ENCODE data around the gene TMIGD3.
A peak's percentile ranks its signal among the peaks of the same experiment; 100 is the strongest.

The TMIGD3 gene

GRCh38 chr1:111474521-111474920 lies 28.9 kb downstream of the TMIGD3 start:
- no peak for ATAC-seq

DNA sequence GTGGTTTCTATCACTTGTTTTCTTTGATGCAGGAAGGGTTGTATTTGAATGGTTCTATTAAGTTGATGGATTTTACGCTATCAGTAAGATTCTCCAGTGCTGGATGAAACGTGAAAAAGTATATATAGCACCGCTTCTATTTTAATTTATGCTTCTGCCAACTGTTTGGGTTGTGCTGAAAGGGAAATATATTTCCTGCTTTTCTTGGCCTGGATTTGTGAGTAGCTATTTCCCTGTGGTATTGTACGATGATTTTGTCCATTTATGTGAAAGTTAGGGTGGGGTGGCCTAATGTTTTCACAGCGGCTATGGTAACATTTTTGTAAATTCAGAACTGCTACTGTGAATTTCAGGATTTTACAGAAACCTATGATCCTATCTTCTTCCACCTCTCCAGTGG lies 29.3 kb downstream of the TMIGD3 start:
- no peak for ATAC-seq

GRCh38 chr1:111471538-111471937 lies 31.9 kb downstream of the TMIGD3 start:
- no peak for ATAC-seq

GRCh38 chr1:111471012-111471411 lies 32.4 kb downstream of the TMIGD3 start:
- peak; percentile 78 to 81 for ATAC-seq

DNA sequence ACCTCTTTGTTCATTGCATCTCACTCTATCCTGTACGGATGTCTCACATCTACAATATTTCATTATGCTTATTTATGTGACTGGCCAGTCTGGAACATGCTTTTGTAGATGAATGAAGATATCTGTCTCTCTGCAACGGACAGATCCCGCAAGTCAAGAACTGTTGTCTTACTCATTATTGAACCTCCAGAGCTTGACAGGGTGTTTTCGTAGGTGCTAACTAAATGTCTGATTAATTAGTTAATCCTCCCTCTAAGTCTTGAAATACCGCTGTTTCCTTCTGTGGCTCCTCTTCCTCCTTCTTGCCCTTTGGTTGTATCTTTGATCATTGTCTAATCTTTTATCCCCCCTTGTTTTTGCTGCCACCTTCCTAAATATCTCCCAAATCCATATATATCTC lies 32.8 kb downstream of the TMIGD3 start:
- peak in 1 of 2 donors; percentile 29 for ATAC-seq

GRCh38 chr1:111469539-111469938 lies 33.9 kb downstream of the TMIGD3 start:
- no peak for ATAC-seq

DNA sequence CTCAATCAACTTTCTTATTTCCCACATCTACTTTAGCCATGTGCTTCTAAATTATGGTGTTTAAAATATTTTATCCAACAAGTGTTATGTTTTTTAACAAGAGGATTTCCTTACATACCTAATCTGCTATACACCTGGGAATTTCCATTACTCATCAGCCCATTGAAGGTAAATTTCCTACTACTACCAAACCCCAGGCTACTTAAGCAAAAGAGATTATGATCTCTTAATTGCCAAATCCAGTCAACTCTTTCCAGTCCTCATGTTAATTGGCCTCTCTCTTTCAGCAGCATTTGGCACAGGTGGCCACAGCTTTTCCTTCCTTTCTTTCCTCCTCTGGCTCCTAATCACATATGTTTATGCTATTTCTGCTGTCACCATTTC lies 34.7 kb downstream of the TMIGD3 start:
- ATAC-seq = no peak

DNA sequence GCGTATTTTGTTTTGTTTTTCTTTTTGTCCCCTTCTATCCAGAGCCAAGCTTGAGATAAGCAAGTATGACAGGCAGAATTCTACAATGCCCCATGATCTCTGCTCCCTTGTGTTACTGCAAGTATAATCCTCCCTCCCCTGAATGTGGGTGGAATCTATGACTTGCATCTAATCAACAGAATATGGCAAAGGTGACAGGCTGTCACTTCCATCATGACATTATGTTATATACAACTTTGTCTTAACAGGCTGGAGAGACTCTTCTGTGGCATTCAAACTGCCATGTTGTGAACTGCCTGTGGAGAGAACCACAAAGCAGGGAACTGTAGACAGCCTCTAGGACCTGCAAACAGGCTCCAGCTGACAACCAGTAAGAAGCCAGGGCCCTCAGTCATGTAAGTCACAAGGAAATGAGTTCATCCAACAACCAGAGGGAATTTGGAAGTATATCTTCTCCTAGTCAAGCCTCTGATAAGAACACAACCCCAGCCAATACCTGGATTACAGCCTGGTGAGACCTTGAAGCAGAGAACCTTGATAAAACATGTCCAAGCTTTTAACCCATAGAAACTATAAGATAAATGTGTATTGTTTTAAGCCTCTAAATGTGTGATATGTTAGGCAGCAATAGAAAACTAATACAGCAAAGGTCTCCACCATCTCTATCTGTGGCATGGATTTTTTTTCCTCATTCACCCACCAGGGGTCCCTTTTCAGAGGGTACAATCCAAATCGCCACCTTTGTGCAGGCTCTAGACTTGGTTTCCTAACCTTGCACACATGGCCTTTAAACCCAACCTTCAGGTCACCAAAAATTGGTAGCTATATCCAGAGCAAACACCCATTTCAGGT lies 35.3 kb downstream of the TMIGD3 start:
- ATAC-seq = no peak

DNA sequence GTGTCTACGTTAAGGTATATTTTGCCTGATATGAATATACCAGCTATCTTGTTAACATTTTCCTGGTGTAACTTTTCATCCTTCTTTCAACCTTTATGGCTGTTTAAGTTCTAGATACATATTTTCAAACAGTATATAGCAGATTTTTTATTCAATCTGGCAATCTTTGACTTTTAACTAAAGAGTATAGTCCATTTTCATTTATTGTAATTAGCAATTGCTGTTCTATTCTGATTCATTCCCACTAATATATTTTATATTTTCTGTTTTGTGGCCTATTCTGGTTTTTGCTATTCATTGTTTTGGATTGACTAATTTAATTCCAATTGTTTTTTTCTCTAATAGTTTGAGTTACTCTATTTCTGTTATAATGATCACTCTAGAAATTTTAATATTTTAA lies 37.0 kb downstream of the TMIGD3 start:
- ATAC-seq = no peak

DNA sequence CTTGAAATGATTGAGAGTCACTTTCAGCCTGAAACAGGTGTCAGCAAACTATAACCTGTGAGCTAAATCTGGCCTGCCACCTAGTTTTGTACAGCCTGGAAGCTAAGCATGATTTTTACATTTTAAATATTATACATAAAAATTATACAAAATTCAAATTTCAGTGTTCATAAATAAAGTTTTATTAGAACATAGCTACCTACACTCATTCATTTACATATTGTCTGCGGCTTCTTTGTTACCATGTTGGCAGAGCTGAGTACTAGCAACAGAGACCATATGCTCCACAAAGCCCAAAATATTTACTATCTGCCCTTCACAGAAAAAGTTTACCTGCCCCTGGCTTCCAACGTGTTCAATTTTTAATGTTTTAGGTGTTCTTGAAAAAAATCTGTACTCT lies 37.7 kb downstream of the TMIGD3 start:
- no peak for ATAC-seq

DNA sequence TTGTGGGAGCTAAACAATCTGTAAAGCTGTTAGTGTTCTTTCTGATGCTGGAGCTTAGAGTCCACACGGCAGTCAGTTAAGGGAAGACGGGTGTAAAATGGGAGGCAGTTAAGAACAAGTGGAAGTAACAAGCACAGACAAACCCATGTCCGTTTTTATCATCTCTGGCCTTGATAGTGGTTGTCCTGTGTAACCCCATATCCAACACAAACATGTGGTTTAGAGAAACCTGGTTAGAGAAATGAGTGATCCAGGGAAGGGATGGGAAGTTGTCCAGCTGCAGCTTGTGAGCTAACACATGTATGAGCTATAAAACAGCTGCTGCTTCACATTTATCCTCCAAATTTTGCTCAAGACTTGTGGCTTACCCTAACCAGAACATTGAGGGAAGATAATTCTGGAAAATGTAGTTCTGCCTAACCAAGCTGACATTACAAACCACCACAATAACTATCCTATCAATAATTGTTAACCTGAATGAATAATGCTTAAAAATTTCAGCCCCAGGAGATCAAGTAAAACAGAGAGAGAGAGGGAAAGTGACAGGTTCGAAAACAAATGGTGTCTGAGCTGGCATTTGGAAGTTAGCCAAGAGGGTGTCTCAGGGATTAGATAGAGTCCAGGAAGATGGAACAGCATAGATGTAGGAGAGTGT lies 40.3 kb downstream of the TMIGD3 start:
- ATAC-seq = no peak

DNA sequence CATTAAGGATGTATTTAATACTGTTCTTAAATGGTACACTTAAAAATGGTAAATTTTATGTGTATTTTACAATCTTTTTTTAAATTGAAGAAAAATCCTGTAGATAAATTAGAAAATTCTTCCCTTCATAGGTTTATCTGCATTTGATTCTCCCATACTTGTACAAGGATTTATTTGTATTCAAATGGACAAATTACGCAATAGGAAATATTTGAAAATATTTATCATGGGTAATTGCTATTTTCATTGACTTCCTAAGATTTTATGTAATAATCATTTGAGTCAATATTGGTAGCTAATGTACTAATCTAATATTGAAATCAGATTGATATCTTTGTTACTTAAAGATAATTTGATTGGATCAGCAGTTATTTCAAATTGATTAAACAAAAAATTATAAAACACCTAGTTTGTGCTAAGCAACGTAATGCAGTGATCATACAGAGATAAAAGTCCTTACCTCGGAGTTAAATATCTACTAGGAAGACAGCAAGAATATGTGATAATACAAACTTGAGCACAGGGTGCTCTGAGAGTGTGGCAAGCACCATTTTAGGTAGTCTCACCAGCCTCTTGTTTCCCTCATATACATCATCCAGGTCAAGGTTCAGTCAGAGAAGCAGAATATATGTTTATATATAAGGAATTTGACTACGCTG lies 40.9 kb downstream of the TMIGD3 start:
- no peak for ATAC-seq

GRCh38 chr1:111461765-111462164 lies 41.7 kb downstream of the TMIGD3 start:
- no peak for ATAC-seq

DNA sequence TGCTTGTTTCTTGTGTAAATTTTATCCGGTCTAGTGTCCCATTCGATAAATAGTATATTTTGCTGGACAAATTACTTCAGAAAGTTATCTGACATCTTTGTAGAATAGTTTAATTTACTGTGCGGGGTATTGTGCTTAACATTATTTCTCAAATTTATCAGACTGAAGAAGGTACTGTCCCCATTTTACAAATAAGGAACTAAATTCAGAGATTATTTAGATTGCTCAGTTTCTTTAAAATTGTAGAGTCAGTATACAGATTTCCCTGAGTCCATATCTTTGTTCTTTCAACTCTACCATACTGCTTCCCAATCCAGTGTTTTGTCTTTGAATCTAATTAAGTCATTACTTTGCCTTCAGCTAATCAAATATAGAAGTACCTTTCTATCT lies 47.8 kb downstream of the TMIGD3 start:
- no peak for ATAC-seq

GRCh38 chr1:111454859-111455641 lies 48.4 kb downstream of the TMIGD3 start:
- peak; percentile 79 for ATAC-seq

DNA sequence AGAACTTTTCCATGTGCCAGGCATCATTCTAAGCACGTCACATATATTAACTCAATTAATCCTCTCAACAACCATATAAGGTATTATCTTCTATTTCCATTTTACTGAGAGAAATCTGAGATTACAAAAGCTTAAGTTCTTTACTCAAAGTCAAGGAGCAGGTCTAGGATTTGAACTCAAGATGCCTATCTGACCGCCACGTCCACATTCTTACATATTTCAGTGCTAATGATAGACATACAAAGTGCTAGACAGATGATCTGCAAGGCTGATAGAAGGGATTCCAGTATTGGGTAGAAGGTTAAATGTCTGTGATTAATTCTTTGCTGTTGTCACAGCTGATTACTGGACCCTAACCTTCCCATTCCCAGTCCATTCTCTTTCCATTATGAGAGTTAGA lies 49.7 kb downstream of the TMIGD3 start:
- ATAC-seq = no peak

DNA sequence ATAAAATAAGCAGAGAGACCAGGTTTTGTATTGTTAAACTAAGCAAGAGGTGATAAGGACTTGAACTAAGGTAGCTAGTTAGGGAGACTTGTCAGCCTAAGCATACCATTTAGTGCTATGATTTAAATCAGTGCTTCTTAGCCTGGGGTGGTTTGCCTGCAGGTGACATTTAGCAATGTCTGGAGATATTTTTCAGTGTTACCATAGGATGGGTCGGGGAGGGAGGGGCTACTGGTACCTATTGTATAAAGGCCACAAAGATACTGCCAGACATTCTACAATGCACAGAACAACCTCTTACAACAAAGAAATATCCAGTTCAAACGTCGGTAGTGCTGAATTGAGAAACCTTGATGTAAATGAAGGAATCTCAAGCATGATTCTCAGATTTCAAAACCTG lies 50.9 kb downstream of the TMIGD3 start:
- no peak for ATAC-seq

DNA sequence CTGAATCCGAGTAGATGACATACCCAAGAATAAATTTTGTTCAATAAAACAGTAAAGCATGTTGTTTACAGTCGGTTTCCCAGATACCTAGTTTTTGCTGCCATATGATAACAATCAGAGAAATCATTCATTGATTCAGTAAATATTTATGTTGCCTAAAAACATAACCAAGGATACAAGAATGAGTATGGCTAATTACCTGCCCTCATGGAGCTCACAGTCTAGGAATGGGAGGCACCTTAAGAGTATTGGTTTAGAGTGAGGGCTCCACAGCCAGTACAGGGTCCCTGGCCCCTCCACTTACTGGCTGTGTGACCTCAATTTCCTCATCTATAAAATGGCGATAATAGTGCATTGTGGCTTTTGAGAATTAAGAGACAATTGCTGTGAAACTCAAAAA lies 53.2 kb downstream of the TMIGD3 start:
- no peak for ATAC-seq

- no peak for ATAC-seq
Observed at GRCh38 chr1:111449703-111450017, 53.8 kb downstream of the TMIGD3 start.

- peak; percentile 95 to 98 for ATAC-seq
Observed at GRCh38 chr1:111448918-111449702, 54.3 kb downstream of the TMIGD3 start, which contains the start of the genes ATP5PB and WDR77. Gene ATP5PB (plus strand): TSS chr1:111449464. CDS start chr1:111449542, 78 bp downstream. Gene WDR77 (minus strand): TSS chr1:111449256. CDS start chr1:111449169, 87 bp downstream.

DNA sequence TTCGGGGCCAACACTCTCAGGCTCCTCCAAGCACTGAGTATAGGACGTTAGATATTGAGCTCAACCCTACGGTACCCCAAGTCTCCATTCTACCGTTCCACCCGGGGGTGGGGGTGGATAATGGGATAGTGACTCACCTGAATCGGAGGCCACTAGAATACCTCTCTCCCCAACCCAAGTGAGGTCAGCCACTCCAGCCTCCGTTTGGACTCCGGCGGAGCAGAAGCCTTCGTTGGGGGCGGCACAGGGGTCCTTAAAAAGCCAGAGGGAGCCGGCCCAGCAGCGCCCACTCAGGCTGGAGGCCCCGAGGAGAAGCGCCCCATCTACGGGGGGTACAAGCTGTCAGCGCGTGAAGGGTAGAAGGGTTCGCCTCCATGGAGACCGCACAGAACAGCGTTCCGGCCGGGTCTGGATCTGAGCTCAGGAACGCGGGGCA lies 54.9 kb downstream of the TMIGD3 start:
- ATAC-seq = peak; percentile 30 to 31

Measured in activated CD4-positive, CD25-positive, alpha-beta regulatory T cell treated with anti-CD3 and anti-CD28 coated beads, Interleukin-2, amount 50 U/mL, for 24 hours (primary cell).